ENCODE measurements around the gene HCRTR1. TPM values are rescaled to one million over a fixed set of nuclear protein-coding genes. Genes with fewer than 3 reads are reported as not detected.

Gene HCRTR1
- total RNA-seq, 6 experiments from 2014 or later, result not detected

GRCh38 chr1:31654474-31654776 is 36.9 kb downstream of the HCRTR1 start:
- no peaks in the 10 kb centered on the region for H3K27me3 ChIP-seq
- H3K36me3 ChIP-seq, result no peaks in the 10 kb centered on the region
- H3K4me1 ChIP-seq, result no peaks in the 10 kb centered on the region
- intact Hi-C loops (cut with DNase I), result no loop called here
- DNase-seq, result no peak
- H3K27ac ChIP-seq, result no peak overlapping the region
- H3K4me3 ChIP-seq, result no peak overlapping the region
- TF ChIP-seq CTCF (IDR thresholded peaks at IDR 0.05) (no peak), POLR2A (IDR thresholded peaks at IDR 0.05) (no peak)
- WGBS (ENCODE audit: insufficient coverage, low coverage, low lambda C conversion rate, missing lambda C conversion rate), result 89% methylated on average over 5 of the region's 5 CpGs
- ATAC-seq, result no peak
- H3K9me3 ChIP-seq, result no peaks in the 10 kb centered on the region

GRCh38 chr1:31655104-31655503 is 37.6 kb downstream of the HCRTR1 start:
- WGBS (ENCODE audit: insufficient coverage, low coverage, low lambda C conversion rate, missing lambda C conversion rate), result 100% methylated on average over 1 of the region's 6 CpGs
- no peaks in the 10 kb centered on the region for H3K27me3 ChIP-seq
- ATAC-seq (no peak), DNase-seq (no peak)
- no peaks in the 10 kb centered on the region for H3K9me3 ChIP-seq
- intact Hi-C loops (cut with DNase I), result no loop called here
- no peaks in the 10 kb centered on the region for H3K4me1 ChIP-seq
- no peaks in the 10 kb centered on the region for H3K36me3 ChIP-seq
- no peak overlapping the region for H3K27ac ChIP-seq
- TF ChIP-seq CTCF (IDR thresholded peaks at IDR 0.05), result no peak
- no peak for TF ChIP-seq POLR2A (IDR thresholded peaks at IDR 0.05)
- no peak overlapping the region for H3K4me3 ChIP-seq

- no peaks in the 10 kb centered on the region for H3K4me1 ChIP-seq
- no peak for ATAC-seq
Observed at GRCh38 chr1:31655756-31656155, 38.3 kb downstream of the HCRTR1 start.

DNA sequence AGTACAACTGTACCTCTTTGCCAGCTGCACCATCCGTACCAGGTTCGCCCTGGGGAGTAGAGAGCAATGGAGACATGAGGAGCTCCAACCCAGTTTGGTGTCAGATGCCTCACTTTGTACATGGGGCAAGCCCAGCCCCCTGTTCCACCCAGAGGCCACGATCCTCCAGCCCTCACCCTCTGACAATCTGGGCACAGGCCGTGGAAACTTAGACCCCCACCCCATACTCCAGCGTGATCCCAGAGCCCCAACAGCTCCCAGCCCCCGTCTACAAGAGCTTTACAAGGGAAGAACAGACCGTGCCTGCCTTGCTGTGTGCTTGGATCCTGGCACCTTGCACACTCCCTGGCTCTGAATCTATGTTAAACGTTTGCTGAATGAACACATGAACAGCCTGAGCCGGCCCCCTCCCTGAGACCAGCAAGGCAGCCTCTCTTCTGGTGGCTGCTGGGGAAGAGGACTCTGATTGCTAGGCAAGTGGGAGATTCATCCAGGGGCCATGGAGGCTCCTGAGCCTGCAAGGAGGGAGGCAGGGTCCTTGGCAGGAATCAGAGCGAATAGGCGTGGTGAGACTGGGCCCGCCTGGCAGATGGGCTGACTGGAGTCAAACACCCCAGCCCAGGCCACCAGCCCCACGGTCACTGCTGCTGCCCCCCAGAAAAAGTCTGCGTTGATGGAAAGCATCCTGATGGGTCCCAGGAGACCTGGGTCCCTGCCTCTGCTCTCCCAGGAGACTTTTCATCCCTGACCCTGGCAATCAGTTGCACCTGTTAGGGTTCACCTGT is 39.7 kb downstream of the HCRTR1 start:
- H3K9me3 ChIP-seq, result no peaks in the 10 kb centered on the region
- H3K4me3 ChIP-seq, result no peak overlapping the region
- intact Hi-C loops (cut with DNase I), result no loop called here
- H3K27me3 ChIP-seq, result no peaks in the 10 kb centered on the region
- no peaks in the 10 kb centered on the region for H3K4me1 ChIP-seq
- ATAC-seq, result no peak
- no peaks in the 10 kb centered on the region for H3K36me3 ChIP-seq
- no peak overlapping the region for H3K27ac ChIP-seq
- DNase-seq, result no peak
- 78% methylated on average over 7 of the region's 14 CpGs for WGBS (ENCODE audit: insufficient coverage, low coverage, low lambda C conversion rate, missing lambda C conversion rate)
- TF ChIP-seq CTCF (IDR thresholded peaks at IDR 0.05), result no peak
- no peak for TF ChIP-seq POLR2A (IDR thresholded peaks at IDR 0.05)

More at GRCh38 chr1:31655756-31656155, 38.3 kb downstream of the HCRTR1 start:
- no peaks in the 10 kb centered on the region for H3K36me3 ChIP-seq
- 75% methylated on average over 4 of the region's 4 CpGs for WGBS (ENCODE audit: insufficient coverage, low coverage, low lambda C conversion rate, missing lambda C conversion rate)
- intact Hi-C loops (cut with DNase I), result no loop called here
- no peak for TF ChIP-seq POLR2A (IDR thresholded peaks at IDR 0.05)
- TF ChIP-seq CTCF (IDR thresholded peaks at IDR 0.05), result no peak
- H3K4me3 ChIP-seq, result no peak overlapping the region
- no peaks in the 10 kb centered on the region for H3K27me3 ChIP-seq
- H3K27ac ChIP-seq, result no peak overlapping the region
- no peak for DNase-seq
- no peaks in the 10 kb centered on the region for H3K9me3 ChIP-seq

Data from right lobe of liver (tissue), 6 donors.